ENCODE measurements around the gene RASA3. TPM values are rescaled to one million over a fixed set of nuclear protein-coding genes. Genes with fewer than 3 reads are reported as not detected.

Gene RASA3
- total RNA-seq, 1 experiment from 2014 or later: 0.95 TPM

GRCh38 chr13:113948034-113948742, 184.2 kb downstream of the RASA3 start:
- Mint-ChIP-seq H3K36me3 (ENCODE audit: insufficient read depth, unreplicated experiment) (no peaks in the 10 kb centered on the region), H3K27me3 (ENCODE audit: insufficient read depth, unreplicated experiment) (no peaks in the 10 kb centered on the region), H3K9me3 (ENCODE audit: unreplicated experiment) (no peaks in the 10 kb centered on the region), H3K4me3 (ENCODE audit: unreplicated experiment) (no peak overlapping the region), H3K27ac (ENCODE audit: unreplicated experiment) (no peak overlapping the region), H3K4me1 (ENCODE audit: low read depth, unreplicated experiment) (no peaks in the 10 kb centered on the region)
- no peak for DNase-seq
- no peaks in the 10 kb centered on the region for H3K27me3 ChIP-seq (replicated peaks; ENCODE audit: control insufficient read depth, insufficient read depth, low read length)
- CTCF ChIA-PET: interaction anchor here (0.7 kb wide), 1 partner anchor 144 kb away, joined by 4 read pairs; no protein-coding TSS in a partner anchor
- H3K36me3 ChIP-seq (ENCODE audit: control insufficient read depth, insufficient read depth, low read length): no peaks in the 10 kb centered on the region
- peaks cover 8% of the 10 kb centered on the region; the same call in 1 of the 2 replicates for H3K4me1 ChIP-seq
- BruUV-seq (replicated peaks): no TSS peak
- TF ChIP-seq, protein P1, sequence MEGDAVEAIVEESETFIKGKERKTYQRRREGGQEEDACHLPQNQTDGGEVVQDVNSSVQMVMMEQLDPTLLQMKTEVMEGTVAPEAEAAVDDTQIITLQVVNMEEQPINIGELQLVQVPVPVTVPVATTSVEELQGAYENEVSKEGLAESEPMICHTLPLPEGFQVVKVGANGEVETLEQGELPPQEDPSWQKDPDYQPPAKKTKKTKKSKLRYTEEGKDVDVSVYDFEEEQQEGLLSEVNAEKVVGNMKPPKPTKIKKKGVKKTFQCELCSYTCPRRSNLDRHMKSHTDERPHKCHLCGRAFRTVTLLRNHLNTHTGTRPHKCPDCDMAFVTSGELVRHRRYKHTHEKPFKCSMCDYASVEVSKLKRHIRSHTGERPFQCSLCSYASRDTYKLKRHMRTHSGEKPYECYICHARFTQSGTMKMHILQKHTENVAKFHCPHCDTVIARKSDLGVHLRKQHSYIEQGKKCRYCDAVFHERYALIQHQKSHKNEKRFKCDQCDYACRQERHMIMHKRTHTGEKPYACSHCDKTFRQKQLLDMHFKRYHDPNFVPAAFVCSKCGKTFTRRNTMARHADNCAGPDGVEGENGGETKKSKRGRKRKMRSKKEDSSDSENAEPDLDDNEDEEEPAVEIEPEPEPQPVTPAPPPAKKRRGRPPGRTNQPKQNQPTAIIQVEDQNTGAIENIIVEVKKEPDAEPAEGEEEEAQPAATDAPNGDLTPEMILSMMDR (IDR thresholded peaks at IDR 0.05; ENCODE audit: insufficient read depth in 1 of 2, low read depth in 1 of 2, low read length in 1 of 2, severe bottlenecking in 1 of 2, unreplicated experiment in 1 of 2): no peak
- POLR2A ChIA-PET: no interaction called here
- intact Hi-C loops (cut with micrococcal nuclease; ENCODE audit: unreplicated experiment): no loop called here
- no peaks in the 10 kb centered on the region for H3K9me3 ChIP-seq
- no peak overlapping the region for H3K4me3 ChIP-seq (ENCODE audit: low read depth, low read length)

DNA sequence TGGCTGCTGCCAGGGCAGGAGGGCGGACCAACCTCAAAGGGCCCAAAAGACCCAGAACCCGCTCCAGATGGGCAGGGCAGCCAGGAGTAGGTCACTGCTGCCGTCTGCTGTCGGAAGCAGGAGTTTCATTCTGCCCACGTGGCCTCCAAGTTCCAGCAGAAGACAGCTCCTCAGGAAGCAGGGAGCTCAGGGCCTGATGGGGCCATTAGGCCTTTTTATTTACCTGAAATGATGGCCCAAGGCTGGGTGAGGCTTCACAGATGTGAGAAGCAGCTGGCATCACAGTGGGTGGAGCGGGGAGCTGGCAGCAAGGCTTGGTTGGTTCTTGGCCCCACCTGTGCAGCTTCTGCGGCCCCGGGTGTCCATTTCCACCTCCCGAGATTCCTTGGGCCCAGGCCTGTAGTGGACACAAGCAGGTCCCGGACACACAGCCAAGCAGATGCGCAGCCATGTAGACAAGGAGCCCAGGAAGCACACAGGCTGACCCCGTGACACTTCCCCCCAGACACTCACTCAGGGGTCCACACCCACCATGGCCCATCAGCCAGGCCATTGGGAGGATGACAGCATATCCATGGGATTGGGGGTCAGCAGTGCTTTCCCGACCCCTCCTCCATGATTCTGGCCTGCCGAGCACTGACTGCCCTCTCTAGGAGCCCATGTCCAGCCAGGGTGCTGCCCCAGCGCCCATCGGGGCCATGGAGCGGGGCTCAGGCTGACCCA, 185.0 kb downstream of the RASA3 start:
- no TSS peak for BruUV-seq (replicated peaks)
- H3K4me3 ChIP-seq (ENCODE audit: low read depth, low read length): no peak overlapping the region
- H3K36me3 ChIP-seq (ENCODE audit: control insufficient read depth, insufficient read depth, low read length): no peaks in the 10 kb centered on the region
- intact Hi-C loops (cut with micrococcal nuclease; ENCODE audit: unreplicated experiment): loop anchor here (2.0 kb wide), 1 partner anchor 131 kb away; no protein-coding TSS in a partner anchor
- DNase-seq: peak in 1 of 2 experiments; percentile 19
- Mint-ChIP-seq H3K9me3 (ENCODE audit: unreplicated experiment) (no peaks in the 10 kb centered on the region), H3K36me3 (ENCODE audit: insufficient read depth, unreplicated experiment) (no peaks in the 10 kb centered on the region), H3K4me3 (ENCODE audit: unreplicated experiment) (no peak overlapping the region), H3K27ac (ENCODE audit: unreplicated experiment) (no peak overlapping the region), H3K27me3 (ENCODE audit: insufficient read depth, unreplicated experiment) (no peaks in the 10 kb centered on the region), H3K4me1 (ENCODE audit: low read depth, unreplicated experiment) (no peaks in the 10 kb centered on the region)
- H3K27me3 ChIP-seq (replicated peaks; ENCODE audit: control insufficient read depth, insufficient read depth, low read length): no peaks in the 10 kb centered on the region
- H3K4me1 ChIP-seq: peaks cover 8% of the 10 kb centered on the region; the same call in 1 of the 2 replicates
- no peaks in the 10 kb centered on the region for H3K9me3 ChIP-seq
- CTCF ChIA-PET: interaction anchor here (0.7 to 0.9 kb wide), 2 partner anchors 143 to 224 kb away, joined by 4 read pairs; no protein-coding TSS in a partner anchor
- POLR2A ChIA-PET: no interaction called here
- TF ChIP-seq, protein P1 (IDR thresholded peaks at IDR 0.05; ENCODE audit: insufficient read depth in 1 of 2, low read depth in 1 of 2, low read length in 1 of 2, severe bottlenecking in 1 of 2, unreplicated experiment in 1 of 2): peak; percentile 18 to 40

DNA sequence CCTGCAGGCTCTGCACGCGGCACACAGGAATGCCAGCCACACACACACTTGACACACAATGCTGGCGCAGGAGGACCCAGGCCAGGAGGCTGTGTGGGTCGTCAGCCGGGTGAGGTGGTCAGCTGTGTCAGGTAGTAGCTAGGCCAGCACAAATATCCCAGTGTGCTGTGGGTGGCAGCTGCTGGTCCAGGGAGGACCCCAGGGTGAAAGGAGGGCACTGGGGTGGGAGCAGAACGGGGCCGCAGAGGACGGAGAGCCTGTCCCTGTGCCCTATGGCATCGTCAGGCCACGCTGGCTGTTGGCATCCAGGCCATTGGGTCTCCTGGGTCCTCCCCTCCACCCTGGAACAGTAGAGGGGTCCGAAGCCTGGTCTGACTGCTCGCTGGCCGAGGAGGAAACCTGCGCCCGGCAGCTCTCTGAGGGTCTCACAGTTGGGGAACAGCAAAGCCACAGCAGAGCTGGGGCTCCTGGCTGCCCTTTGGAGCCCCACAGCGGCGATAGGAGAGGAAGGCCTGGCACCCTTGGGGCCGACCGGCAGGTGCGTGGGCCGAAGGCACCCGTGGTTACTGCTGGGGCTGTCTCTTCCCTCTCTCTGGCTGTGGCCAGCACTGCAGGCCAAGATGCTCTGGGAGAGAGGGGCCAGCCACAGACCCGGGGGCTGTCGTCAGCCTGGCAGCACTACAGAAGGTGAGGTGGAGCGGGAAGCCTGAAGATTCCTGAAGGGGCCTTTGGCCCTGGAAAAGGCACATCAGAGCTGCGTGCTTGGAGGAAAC, 185.8 kb downstream of the RASA3 start:
- DNase-seq: no peak
- Mint-ChIP-seq H3K27me3 (ENCODE audit: insufficient read depth, unreplicated experiment) (no peaks in the 10 kb centered on the region), H3K4me3 (ENCODE audit: unreplicated experiment) (no peak overlapping the region), H3K36me3 (ENCODE audit: insufficient read depth, unreplicated experiment) (no peaks in the 10 kb centered on the region), H3K9me3 (ENCODE audit: unreplicated experiment) (no peaks in the 10 kb centered on the region), H3K4me1 (ENCODE audit: low read depth, unreplicated experiment) (no peaks in the 10 kb centered on the region), H3K27ac (ENCODE audit: unreplicated experiment) (no peak overlapping the region)
- H3K4me1 ChIP-seq: peaks cover 8% of the 10 kb centered on the region; the same call in 1 of the 2 replicates
- BruUV-seq (replicated peaks): no TSS peak
- no peaks in the 10 kb centered on the region for H3K36me3 ChIP-seq (ENCODE audit: control insufficient read depth, insufficient read depth, low read length)
- ChIA-PET POLR2A (no interaction called here), CTCF (interaction anchor here (0.6 to 0.9 kb wide), 2 partner anchors 155 to 225 kb away, joined by 4 to 5 read pairs; no protein-coding TSS in a partner anchor)
- no peaks in the 10 kb centered on the region for H3K27me3 ChIP-seq (replicated peaks; ENCODE audit: control insufficient read depth, insufficient read depth, low read length)
- H3K9me3 ChIP-seq: no peaks in the 10 kb centered on the region
- TF ChIP-seq, protein P1 (IDR thresholded peaks at IDR 0.05; ENCODE audit: insufficient read depth in 1 of 2, low read depth in 1 of 2, low read length in 1 of 2, severe bottlenecking in 1 of 2, unreplicated experiment in 1 of 2): no peak
- H3K4me3 ChIP-seq (ENCODE audit: low read depth, low read length): no peak overlapping the region
- intact Hi-C loops (cut with micrococcal nuclease; ENCODE audit: unreplicated experiment): loop anchor here (2.0 kb wide), 1 partner anchor 130 kb away; no protein-coding TSS in a partner anchor
